ENCODE measurements around the gene C1orf116.

The C1orf116 gene

GRCh38 chr1:207007352-207008033 is 25.1 kb downstream of the C1orf116 start:
- Histone ChIP-seq H3F3A (ENCODE audit: low read depth) (no peaks in the 10 kb centered on the region), H3K79me2 (ENCODE audit: insufficient read depth, low read length) (no peaks in the 10 kb centered on the region), H3K36me3 (ENCODE audit: insufficient read depth, low read length) (no peaks in the 10 kb centered on the region), H3K9me3 (ENCODE audit: insufficient read depth, low read depth, low read length) (no peaks in the 10 kb centered on the region), H3K27me3 (ENCODE audit: insufficient read depth, low read length, poor library complexity, severe bottlenecking) (peaks cover 8% of the 10 kb centered on the region), H4K20me1 (ENCODE audit: insufficient read depth, low read length, poor library complexity, severe bottlenecking) (no peaks in the 10 kb centered on the region), H2AFZ (ENCODE audit: low read length) (no peak overlapping the region), H3K4me3 (ENCODE audit: low read length, poor library complexity, severe bottlenecking) (no peak overlapping the region), H3K4me2 (ENCODE audit: low read depth, low read length, poor library complexity, severe bottlenecking) (no peak overlapping the region), H3K9ac (ENCODE audit: low read depth, low read length, poor library complexity, severe bottlenecking) (no peak overlapping the region), H3K4me1 (ENCODE audit: insufficient read depth, low read length, poor library complexity, severe bottlenecking) (no peaks in the 10 kb centered on the region), H3K9me2 (replicated peaks; ENCODE audit: low read depth, low read length) (no peaks in the 10 kb centered on the region)
- TF ChIP-seq EZH2phosphoT487 (IDR thresholded peaks at IDR 0.05; ENCODE audit: borderline replicate concordance): no peak
- TF ChIP-seq CTCF (conservative IDR thresholded peaks at IDR 0.05; ENCODE audit: low read length): no peak

- H2AFZ ChIP-seq (ENCODE audit: low read length): no peak overlapping the region
- no peak overlapping the region for H3K4me3 ChIP-seq (ENCODE audit: low read length, poor library complexity, severe bottlenecking)
- no peaks in the 10 kb centered on the region for H3K9me3 ChIP-seq (ENCODE audit: insufficient read depth, low read depth, low read length)
- H3K9me2 ChIP-seq (replicated peaks; ENCODE audit: low read depth, low read length): no peaks in the 10 kb centered on the region
- H3K79me2 ChIP-seq (ENCODE audit: insufficient read depth, low read length): no peaks in the 10 kb centered on the region
- TF ChIP-seq EZH2phosphoT487 (IDR thresholded peaks at IDR 0.05; ENCODE audit: borderline replicate concordance) (no peak), CTCF (conservative IDR thresholded peaks at IDR 0.05; ENCODE audit: low read length) (no peak)
- H4K20me1 ChIP-seq (ENCODE audit: insufficient read depth, low read length, poor library complexity, severe bottlenecking): no peaks in the 10 kb centered on the region
- H3F3A ChIP-seq (ENCODE audit: low read depth): no peaks in the 10 kb centered on the region
- H3K27me3 ChIP-seq (ENCODE audit: insufficient read depth, low read length, poor library complexity, severe bottlenecking): peaks cover 2% of the 10 kb centered on the region
- no peak overlapping the region for H3K9ac ChIP-seq (ENCODE audit: low read depth, low read length, poor library complexity, severe bottlenecking)
- no peak overlapping the region for H3K4me2 ChIP-seq (ENCODE audit: low read depth, low read length, poor library complexity, severe bottlenecking)
- no peaks in the 10 kb centered on the region for H3K4me1 ChIP-seq (ENCODE audit: insufficient read depth, low read length, poor library complexity, severe bottlenecking)
- H3K36me3 ChIP-seq (ENCODE audit: insufficient read depth, low read length): no peaks in the 10 kb centered on the region
Observed at GRCh38 chr1:207006914-207007313, 25.6 kb downstream of the C1orf116 start.

DNA sequence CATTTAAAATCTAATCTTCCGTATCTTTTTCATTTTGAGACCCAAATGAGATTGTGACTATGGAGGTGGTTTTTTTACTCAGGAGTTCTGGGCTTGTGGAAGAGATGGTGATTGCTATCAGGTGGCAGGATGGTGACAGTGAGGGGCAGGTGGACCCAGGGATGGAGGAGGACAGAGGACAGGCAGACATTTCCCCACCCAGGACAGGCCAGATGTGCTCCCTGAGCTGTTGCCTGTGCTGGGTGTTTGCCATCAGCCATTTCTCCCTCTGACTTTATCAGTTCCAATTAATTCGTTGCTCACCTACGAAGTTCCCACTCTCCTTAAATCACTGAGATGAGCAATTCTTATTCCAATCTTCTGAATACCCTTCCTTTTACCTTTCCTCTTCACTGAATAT is 26.5 kb downstream of the C1orf116 start:
- H3K4me1 ChIP-seq (ENCODE audit: insufficient read depth, low read length, poor library complexity, severe bottlenecking): no peaks in the 10 kb centered on the region
- no peak for TF ChIP-seq CTCF (conservative IDR thresholded peaks at IDR 0.05; ENCODE audit: low read length)
- no peak for TF ChIP-seq EZH2phosphoT487 (IDR thresholded peaks at IDR 0.05; ENCODE audit: borderline replicate concordance)
- no peak overlapping the region for H3K4me2 ChIP-seq (ENCODE audit: low read depth, low read length, poor library complexity, severe bottlenecking)

More for the DNA sequence above, 26.5 kb downstream of the C1orf116 start:
- Histone ChIP-seq H3K27me3 (ENCODE audit: insufficient read depth, low read length, poor library complexity, severe bottlenecking) (no peaks in the 10 kb centered on the region), H3K9me2 (replicated peaks; ENCODE audit: low read depth, low read length) (no peaks in the 10 kb centered on the region), H3K9me3 (ENCODE audit: insufficient read depth, low read depth, low read length) (no peaks in the 10 kb centered on the region), H3F3A (ENCODE audit: low read depth) (no peaks in the 10 kb centered on the region), H4K20me1 (ENCODE audit: insufficient read depth, low read length, poor library complexity, severe bottlenecking) (no peaks in the 10 kb centered on the region), H2AFZ (ENCODE audit: low read length) (no peak overlapping the region), H3K79me2 (ENCODE audit: insufficient read depth, low read length) (no peaks in the 10 kb centered on the region), H3K4me3 (ENCODE audit: low read length, poor library complexity, severe bottlenecking) (no peak overlapping the region), H3K36me3 (ENCODE audit: insufficient read depth, low read length) (no peaks in the 10 kb centered on the region), H3K9ac (ENCODE audit: low read depth, low read length, poor library complexity, severe bottlenecking) (no peak overlapping the region)
